Stimulated activated CD8-positive, alpha-beta memory T cell treated with anti-CD3 and anti-CD28 coated beads, Interleukin-12 subunit alpha, Interleukin-12 subunit beta, amount 100 ng/mL, for 24 hours (primary cell): ENCODE measurements around the gene KCNN3.
A peak's percentile ranks its signal among the peaks of the same experiment; 100 is the strongest.
"Not testable (repeated sequence)": the region's sequence is repeated elsewhere in the genome, so short reads cannot be mapped to it uniquely, and the experiment has no call there.

Source experiments
- DNase-seq: peaks from one replicate; pipeline ENCODE4 v3.0.0-alpha.2; 2020; ENCODE audit errors: extremely low read depth

The KCNN3 gene

DNA sequence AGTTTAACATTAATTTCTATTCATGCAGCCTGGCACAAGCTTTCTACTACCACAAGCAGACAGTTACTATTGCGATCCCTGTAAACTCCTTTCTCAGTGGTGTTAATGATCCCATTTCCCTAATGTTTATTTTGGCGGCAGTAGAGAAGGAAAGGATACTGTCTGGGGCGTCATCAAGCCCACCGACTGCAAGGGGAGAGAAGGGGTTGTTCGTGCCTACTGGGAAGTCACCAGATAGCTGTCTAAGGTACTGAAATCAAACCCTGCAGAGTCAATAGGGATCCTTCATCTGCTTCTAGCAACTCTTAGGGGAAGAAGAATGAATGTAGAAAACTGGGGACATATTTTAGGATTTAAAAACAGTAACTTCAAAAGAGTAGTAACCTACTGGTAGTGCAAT, 166.9 kb downstream of the KCNN3 start:
- DNase-seq: no peak

DNA sequence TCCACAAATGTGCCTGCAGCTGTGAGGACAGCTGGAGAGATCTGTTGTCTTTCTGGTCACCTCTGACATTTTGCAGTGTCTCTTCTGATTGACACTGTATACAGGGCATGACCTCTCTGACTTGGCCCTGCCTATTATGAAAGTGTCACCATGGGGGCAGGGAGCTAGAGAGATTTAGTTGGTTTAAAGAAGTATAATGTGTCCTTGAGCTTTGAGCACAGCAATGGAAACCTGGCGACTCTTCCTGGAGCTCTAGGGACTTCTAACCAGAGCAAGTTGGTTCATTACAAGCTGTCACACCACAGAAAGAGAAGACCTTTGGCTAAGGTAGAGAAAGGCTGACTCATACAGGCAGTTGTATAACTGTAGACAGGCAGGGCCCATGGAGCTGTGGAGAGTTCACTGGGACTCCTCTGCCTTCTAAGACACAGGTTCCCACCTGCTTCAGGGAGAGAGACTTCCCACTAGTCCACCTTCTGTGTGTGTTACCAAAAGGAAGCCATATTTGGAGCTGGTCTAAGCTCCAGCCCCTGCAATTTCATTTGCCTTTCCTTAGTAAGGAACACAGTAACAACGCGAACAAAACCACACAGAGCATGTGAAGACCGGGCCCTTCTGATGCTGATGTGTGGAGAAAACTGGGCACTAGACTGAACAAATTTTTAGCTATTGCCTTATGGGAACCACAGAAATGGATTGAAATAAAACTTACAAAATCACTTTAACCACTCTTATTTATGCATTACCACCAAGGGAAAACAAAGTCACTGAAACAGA, 171.6 kb downstream of the KCNN3 start:
- no peak for DNase-seq

DNA sequence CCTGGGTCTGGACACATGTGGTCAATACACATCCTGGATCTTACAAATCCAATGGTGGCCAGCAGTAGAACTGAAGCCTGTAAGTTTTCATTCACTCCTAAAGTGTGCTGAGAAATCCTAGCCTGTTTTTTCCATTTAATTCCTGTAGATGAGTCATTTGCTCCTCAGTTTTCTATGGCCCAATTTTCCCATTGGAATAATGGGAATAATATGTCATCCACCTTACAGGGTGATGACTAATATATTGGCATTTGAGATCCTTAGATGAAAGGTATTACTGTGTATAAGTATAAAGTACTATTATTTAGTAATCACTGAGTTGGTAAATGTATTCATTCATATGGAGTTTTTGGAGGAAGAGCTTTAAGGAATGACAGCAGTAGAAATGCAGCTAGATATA, 172.4 kb downstream of the KCNN3 start:
- no peak for DNase-seq

DNA sequence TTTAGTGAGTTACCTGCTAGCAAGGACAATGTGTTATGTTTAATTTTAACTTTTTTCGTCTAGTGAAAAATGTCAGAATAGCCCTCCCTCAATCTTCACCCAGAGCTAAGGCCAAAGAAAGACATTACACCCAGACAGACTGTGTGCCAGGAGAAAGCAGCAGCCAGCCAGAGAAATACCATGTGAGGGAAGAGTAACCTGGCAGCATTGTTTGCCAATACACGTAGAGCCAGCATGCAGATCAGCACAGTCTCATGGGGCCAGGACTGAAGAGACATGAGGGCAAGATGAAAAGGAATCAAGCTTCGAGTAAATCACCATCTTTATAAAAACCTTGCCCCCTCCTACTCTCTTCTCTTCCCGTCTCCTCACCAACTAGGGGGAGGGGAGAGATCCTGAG, 173.6 kb downstream of the KCNN3 start:
- DNase-seq: no peak

DNA sequence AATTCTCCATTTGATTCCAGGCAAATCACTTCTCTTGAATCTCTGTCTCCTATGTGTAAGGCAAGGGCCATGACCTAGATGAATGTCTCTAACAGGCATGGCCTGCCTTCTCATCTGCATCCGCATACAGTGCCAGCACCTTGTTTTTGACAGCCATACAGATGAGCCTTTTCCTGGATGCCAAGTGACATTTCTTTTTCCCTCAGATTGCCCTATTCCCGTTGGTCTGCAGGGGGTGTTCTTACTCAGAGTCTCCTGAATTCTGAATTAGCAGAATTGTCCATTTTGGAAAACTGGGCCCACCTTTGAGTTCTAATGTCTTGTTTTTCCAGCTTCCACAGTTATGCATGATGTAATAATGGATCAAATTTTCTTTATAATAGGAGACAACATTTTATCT, 174.1 kb downstream of the KCNN3 start:
- no peak for DNase-seq

DNA sequence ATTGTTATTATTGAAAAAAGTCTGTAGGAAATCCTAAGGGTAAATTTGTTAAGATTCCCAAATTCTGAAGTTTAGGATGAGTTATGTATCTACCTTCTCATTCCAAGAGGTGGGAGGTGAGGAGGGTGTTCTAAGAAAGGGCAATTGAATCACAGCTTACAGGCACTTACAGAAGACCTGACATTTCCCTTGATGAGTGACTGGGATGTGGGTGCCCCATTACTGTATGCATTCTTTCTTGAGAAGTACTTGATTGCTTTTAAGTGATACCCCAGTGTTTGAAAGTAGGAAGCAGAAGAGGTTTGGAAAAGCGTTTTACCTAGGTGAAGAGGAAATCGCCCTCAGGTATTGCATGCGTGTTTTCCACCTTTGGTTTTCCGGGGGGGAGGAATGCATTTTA, 175.1 kb downstream of the KCNN3 start:
- DNase-seq: no peak

DNA sequence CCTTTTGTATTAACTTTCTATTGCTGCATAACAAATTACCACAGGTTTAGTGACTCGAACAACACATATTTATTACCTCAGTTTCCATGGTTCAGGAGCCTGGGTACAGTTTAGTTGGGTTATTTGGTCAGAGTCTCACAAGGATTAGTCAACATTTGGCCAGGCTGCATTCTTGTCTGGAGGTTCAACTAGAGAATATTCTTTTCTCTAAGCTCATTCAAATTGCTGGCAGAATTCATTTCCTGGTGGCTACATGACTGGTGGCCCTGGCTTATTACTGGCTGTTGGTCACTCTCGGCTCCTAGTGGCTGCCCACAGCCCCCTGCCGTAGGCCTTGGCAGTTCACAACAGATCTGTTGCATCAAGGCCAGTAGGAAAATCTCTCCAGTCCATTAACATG, 181.0 kb downstream of the KCNN3 start:
- DNase-seq: no peak

DNA sequence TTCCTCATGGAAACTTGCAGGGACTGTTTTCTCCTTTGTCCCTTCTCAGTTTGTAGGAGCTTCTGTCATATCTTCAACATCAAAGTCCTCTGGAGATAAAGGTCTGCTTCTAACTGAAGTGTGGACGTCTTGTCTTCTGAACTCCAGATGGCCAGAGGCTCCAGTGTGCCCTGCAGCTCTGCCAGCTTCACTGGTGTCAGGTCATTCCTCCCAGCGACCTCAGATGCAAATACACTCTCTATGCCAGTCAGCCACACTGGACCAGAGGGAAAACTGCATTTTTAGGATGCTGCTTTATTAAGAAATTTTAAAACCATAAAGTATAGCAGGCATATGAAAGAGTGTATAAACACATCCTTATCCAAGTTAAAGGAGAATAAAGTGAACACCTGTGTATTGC, 183.6 kb downstream of the KCNN3 start:
- DNase-seq: no peak

DNA sequence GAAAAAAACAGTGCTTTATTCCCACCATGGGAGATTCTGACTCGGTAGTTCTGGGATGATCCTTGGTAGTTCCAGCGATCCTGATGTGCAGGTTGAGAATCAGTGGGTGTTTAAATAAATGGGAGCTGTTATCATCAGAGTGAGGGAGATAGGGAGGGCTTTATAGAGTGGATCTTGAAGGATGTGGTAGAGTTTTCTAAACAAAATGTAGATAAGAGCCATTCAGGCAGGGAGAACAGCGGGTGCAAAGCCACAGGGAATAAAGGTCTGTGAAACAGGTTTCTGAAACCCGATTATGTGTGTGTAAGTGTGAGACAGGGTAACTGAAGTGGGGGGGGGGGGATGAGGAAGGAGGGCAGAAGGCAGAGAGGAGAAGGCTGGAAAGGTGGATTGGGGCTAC, 186.3 kb downstream of the KCNN3 start:
- no peak for DNase-seq

DNA sequence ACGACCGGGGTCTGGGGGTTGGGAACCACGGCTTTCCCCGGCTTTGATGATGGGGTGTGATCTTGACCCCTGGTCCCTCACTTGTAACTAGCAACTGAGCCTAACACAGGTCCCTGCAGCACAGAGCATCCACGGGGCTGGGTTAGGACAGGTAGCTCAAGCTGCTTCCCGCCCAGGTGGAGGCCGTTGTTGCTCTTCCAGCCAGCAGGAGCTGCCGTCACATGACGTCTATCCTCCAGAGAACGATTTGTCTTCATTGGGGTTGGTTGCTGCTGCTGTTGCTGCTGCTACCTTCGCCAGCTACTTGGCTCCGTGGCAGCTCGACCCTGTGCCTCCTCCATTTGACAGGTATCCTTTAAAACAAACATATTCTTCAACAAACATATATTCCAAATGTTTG, 187.8 kb downstream of the KCNN3 start:
- DNase-seq: no peak

DNA sequence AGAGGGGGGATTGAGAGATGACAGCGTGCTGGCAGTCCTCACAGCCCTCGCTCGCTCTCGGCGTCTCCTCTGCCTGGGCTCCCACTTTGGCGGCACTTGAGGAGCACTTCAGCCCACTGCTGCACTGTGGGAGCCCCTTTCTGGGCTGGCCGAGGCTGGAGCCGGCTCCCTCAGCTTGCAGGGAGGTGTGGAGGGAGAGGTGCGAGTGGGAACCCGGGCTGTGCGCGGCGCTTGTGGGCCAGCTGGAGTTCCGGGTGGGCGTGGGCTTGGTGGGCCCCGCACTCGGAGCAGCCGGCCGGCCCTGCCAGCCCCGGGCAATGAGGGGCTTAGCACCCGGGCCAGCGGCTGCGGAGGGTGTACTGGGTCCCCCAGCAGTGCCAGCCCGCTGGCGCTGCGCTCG, 192.2 kb downstream of the KCNN3 start:
- not testable (repeated sequence) for DNase-seq

DNA sequence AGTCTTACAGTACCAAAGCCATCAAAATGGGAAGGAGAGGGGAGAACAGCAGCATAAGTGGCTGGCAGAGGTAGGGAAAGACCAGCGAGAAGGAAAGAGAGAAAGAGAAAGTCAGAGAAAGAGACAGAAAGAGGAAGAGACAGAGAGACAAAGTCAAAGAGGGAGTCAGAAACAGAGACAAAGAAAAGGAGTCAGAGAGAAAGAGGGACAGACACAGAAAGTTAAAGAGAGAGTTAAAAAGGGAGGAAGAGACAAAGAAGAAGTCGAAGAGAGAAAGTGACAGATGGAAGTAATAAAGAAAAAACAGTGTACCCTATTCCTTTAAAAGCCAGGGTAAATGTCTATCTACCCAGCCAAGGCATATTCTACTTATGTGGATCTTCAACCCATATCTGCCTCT, 193.2 kb downstream of the KCNN3 start:
- not testable (repeated sequence) for DNase-seq

DNA sequence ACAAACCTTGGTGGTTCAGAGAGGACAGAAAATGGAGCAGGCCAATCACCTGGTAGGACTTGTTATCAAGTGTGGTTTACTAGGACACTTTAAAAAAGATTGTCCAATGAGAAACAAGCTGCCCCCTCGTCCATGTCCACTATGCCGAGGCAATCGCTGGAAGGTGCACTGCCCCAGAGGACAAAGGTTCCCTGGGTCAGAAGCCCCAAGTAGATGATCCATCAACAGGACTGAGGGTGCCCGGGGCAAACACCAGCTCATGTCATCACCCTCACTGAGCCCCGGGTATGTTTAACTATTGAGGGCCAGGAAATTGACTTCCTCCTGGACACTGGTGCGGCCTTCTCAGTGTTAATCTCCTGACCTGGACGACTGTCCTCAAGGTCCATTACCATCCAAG, 195.6 kb downstream of the KCNN3 start:
- DNase-seq: not testable (repeated sequence)

DNA sequence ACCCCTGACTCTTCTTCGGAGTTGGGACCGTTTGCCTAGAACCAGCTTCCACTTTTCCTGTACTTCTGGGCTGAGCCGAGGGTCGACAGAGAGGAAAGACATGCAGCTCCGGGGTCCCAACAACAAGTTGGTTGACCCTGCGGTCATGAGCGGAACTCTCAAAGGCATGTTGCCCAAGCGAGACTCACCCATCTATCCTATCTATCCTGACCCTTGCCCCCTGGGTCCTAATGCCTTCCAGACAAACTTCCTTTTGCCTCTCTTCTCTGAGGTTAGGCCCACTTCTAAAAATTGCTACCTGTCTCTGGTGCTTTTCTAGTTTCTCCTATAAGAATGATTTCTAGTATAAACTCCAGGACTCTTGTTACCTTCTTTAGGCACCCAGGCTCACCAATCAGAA, 197.8 kb downstream of the KCNN3 start:
- not testable (repeated sequence) for DNase-seq

DNA sequence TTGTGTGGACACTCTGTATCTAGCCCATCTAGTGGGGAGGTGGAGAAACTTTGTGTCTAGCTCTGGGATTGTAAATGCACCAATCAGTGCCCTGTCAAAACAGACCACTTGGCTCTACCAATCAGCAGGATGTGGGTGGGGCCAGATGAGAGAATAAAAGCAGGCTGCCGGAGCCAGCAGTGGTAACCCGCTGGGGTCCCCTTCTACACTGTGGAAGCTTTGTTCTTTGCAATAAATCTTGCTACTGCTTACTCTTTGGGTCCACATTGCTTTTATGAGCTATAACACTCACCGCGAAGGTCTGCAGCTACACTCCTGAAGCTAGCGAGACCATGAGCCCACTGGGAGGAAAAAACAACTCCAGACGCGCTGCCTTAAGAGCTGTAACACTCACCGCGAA, 198.7 kb downstream of the KCNN3 start:
- DNase-seq: not testable (repeated sequence)

DNA sequence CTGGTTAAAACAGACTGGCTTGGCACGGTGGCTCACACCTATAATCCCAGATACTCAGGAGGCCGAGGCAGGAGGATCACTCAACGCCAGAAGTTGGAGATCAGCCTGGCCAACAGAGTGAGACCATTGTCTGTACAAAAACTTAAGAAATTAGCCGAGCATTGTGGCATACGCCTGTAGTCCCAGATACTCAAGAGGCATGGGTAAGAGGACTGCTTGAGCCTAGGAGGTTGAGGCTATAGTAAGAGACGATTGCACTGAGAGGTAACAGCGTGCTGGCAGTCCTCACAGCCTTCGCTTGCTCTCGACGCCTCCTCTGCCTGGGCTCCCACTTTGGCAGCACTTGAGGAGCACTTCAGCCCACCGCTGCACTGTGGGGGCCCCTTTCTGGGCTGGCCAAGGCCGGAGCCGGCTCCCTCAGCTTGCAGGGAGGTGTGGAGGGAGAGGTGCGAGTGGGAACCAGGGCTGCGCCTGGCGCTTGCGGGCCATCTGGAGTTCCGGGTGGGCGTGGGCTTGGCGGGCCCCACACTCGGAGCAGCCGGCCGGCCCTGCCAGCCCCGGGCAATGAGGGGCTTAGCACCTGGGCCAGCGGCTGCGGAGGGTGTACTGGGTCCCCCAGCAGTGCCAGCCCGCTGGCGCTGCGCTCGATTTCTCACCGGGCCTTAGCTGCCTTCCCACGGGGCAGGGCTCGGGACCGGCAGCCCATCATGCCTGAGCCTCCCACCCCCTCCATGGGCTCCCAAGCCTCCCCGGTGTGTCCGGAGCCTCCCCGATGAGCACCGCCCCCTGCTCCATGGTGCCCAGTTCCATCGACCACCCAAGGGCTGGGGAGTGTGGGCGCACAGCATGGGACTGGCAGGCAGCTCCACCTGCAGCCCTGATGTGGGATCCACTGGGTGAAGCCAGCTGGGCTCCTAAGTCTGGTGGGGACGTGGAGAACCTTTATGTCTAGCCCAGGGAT, 199.5 kb downstream of the KCNN3 start:
- not testable (repeated sequence) for DNase-seq

DNA sequence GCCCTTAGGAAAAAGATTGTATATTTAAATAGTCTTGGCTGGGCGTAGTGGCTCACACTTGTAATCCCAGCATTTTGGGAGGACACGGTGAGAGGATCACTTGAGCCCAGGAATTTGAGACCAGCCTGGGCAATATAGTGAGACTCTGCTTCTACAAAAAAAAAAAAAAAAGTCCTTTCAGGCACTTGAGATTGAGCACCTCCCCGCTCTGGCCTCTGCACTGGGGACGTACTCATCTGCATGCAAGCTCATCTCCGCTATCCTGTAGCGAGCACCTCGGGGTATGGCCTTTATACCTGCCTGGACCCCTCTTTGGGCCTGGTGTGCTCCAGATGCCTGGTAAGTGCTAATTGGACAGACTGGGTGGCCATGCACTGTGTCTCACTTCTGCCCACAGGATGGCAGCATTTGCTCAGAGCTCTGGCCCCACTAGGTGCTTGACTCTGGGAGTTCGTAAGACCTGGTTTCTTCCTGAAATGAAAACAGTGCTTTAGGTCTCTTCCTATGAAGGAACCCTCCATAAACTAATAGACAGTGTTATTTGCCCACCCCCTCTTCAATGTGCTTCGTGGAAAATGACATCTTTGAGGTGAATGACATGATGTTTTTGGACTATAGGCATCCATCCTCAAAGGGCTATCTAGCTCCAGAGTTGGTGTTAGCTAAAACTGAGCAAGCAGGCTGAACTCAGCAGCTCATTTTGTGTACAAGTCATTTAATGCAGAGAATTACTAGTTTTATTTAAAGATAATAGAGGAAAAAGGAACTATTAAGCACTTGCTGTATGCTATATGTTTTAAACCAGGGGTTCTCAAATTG, 200.4 kb downstream of the KCNN3 start:
- peak; percentile 33 for DNase-seq

DNA sequence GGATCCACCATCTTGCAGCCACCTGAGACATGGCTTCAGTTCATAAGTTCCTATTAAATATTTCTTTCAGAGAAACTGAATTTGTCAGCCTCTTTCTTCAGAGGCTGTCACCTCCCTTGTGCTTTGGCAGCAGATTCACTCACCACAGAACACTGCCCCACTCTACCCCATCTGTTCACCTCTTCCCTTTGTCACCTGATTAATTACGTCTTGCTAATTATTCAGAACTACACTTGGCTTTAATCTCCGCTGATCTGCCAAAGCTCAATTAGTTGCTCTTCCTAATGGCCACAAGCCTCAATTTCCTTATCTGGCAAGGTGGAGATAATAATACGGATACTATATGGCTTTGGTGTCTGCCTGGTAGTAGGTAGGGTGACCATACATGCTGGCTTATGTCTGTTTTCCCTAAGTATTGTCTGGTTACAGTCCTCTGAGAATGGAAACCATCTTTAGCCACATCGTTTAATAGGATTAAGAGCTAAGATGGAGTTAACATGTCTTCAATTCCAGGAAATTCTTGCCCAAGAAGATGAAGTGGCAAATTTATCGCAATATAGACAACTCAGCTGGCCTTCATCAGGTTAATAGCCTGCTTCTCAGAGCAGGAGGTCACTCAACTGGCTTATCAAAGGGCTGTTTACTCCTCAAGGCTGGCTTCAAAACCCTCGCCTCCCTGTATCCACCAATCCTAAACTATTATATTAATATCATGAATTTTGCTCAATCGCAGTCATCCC, 203.9 kb downstream of the KCNN3 start:
- DNase-seq: no peak

DNA sequence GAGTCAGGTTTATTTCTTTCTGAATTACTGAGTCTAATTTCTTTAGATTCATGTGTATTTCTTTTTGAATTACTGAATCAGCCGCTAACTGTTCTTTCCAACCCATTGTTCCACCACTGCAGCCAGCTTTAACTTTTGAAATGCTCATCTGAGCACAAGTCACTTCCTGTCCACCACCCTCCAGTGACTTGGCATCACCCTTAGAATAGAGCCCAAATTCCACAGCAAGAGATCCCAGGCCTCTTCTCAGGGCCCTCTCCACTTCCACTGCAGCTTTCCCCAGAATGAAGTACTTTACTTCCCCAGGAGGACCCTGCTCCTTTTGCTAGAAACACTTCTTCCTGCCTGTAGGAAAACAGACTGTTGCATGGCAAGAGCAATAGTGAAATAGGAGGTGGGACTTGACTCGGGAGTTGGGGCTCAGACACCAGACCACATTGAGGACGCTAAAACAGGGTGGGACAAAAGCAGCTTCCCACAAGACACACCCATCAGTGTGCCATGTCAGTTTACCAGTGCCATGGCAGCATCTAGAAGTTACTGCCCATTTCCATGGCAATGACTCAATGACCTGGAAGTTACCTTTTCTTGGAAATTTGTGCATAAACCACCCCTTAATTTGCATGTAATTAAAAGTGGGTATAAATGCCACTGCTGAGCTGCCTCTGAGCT, 205.6 kb downstream of the KCNN3 start:
- DNase-seq: no peak

DNA sequence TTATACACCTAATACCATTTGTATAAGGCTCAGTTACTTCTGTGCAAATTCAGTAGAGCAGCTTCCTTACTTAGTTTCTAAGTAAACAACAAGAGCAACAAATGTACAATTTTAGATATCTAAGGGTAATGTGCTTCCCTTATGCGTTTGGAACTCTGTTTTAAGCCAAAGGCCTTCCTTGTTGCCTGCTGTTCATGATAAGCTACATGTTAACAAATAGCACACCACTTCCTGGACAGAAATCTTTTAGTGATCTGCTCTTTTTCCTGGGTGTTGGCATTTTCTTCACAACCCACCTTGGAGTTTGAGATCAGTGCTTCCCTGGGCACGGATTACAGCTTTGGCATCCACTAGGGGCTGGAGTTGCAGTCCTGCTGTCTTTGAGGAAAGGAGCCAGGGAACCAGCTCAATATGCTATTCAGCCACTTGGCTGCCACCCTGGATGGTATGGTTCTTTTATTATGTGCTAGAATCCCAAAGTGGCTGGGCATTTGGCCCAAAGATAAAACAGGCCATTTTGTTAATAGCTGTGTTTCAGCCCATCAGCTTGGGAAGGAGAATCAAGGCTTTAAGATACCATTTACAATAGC, 206.5 kb downstream of the KCNN3 start:
- DNase-seq: no peak
